ENCODE data around the gene SEMA4B.
"Not testable (repeated sequence)": the region's sequence is repeated elsewhere in the genome, so short reads cannot be mapped to it uniquely, and the experiment has no call there.

The SEMA4B gene

GRCh38 chr15:90228960-90229359 lies 27.8 kb downstream of the SEMA4B start:
- no peak for DNase-seq

DNA sequence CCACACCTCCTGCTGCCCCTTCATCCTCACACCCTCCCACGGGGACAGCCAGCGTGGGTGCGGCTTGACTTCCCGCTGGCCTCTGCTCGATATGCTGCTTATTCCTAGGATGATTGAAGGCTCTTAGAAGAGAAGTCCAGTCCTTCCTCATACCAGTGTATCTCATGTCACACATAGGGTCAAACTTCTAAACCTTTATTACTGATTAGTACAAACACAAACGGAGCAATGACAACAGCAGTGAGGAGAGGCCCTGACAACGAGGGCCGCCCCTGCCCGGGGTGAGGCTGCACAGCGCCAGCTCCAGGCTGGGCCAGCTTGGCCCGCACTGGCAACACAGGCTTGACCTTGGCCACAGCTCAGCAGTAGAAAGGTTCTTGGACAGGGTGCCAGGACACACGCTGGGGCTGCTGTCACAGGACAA lies 29.0 kb downstream of the SEMA4B start:
- no peak for DNase-seq

DNA sequence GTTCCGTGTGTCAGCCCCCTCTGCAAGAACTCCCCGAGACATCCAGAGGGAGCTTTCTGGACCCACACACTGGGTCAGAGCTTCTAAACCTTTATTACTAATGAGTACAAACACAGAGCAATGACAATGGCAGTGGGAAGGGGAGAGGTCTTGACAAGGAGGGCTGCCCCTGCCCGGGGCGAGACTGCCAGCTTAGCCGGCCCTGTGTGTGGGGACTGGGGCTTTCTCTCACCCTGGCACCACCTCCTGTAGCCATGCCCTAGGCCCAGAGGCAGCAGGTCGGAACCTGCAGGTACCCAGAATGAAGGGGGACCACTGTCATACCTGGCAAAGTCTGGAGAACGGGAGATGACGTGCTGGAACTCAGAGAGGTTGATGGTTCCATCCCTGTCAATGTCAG lies 29.5 kb downstream of the SEMA4B start:
- no peak for DNase-seq

DNA sequence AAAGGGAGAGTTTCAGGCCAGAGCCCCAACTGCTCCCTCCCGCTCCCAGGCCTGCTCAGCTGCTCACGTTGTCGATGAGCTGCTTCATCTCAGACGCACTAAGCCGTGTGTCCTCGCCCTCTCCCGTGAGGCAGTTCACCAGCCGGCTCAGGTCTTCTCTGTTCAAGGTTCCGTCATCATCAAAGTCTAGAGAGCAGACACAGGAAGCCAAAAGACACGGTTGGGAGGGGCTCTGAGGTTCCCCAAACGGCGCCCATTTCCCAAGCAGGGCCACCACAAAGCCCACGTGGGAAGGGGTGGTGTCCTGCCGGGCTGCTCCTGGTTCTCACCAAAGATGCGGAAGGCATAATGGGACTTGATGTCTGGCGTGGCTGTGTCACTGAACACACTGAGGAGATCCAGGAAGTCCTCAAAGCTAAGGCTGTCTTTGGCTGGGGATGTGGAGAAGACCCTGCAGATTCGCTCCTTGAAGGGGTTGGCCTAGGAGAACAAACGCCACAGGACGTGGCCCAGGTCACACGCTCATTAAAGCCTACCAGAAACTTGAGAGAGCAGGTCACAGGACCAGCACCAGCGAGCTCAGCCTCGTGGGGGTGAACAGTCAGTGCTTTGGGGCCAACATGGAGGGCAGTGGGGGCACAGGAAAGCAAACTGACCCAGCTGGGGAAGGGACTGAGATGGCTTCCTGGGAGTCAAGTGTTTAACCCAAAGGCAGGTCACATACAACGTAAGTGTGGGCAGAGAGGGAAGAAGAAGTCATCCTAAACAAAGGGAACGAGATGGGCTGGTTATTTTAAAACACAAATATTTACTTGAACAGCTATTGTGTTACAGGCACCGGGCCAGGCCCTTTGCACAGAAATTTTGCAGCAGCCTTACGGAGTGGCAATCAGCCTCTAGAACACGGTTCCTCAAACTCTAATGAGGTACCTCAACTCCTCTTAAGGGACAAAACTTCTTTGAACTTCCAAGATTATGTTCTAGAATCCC lies 30.2 kb downstream of the SEMA4B start:
- DNase-seq: peak; percentile 77 to 84

DNA sequence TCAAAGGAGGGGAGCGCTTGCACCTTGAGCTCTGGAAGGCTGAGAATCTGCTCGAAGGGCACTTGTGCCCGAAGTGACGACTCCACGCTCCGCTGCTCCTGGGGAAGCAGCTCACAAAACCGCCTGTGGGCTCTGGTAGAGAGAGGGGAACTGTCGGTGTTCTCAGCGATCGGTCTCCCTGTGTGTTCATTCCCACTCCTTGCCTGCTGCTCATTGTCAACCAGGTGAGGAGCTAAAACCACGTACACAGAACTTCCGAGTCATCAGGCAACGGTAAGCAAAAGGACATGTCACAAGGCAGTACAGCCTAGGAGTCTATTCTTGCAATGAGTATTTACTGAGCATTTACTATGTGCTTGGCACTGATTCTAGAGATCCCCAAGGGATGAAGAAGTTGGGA lies 31.1 kb downstream of the SEMA4B start:
- no peak for DNase-seq

DNA sequence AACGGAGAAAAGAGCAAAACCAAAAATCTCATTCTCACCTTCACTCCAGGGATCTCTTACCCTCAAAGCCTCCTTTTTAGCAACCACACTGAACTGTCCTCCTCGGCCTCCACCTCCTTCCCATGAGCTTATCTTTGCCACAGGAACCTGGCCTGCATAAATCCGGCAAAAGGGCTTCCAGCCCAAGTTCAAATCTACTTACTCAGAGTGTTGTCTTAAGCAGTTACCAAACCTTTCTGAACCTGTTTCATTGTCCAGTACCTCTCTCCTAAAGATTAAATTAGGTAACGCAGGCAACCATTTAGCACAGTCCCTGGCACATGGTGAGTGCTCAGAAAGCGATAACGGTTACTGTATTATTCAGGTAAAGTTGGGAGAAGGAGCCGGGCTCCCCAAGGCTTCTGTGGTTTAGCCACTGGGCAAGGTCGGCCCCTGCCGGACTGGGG lies 31.8 kb downstream of the SEMA4B start:
- no peak for DNase-seq

DNA sequence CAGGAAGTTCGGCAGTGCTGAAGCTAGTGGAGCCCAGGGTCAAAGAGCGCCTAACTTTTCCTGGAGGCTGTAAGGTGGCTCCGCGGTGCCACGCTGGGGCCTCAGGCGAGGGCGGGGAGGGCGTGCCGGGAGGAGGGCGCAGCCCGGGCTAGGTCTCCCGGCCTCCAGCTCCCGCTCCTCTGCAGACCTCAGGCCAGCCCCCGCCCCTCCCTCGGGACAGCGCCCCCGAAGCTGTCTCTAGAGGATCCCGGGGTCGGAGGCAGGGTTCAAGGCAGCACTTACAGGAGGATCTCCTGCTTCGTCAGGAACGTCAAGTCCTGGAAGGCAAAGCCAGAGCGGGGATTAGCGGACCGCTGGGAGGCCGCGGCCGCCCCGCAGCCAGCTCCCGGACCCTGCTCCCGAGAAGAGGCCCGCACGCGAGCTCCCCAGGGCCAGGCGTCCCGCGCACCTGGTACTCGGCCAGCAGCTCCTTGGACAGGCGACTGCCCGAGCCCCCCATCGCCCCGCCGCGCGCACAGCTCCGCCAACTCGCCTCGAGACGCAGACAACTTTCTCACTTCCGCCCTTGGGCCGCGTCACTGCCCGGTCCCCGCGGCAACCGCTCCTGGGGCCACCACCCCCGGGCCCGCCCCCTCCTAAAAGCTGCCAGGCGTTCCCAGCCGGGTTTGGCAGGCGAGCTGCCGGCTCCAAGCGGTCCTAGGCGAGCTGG lies 32.4 kb downstream of the SEMA4B start, which contains the start of gene CIB1:
Gene CIB1 (minus strand): TSS at position 555 of the 709 bp plus-strand sequence. CDS start 56 bp downstream, at position 499.
- DNase-seq: peak; percentile 97

DNA sequence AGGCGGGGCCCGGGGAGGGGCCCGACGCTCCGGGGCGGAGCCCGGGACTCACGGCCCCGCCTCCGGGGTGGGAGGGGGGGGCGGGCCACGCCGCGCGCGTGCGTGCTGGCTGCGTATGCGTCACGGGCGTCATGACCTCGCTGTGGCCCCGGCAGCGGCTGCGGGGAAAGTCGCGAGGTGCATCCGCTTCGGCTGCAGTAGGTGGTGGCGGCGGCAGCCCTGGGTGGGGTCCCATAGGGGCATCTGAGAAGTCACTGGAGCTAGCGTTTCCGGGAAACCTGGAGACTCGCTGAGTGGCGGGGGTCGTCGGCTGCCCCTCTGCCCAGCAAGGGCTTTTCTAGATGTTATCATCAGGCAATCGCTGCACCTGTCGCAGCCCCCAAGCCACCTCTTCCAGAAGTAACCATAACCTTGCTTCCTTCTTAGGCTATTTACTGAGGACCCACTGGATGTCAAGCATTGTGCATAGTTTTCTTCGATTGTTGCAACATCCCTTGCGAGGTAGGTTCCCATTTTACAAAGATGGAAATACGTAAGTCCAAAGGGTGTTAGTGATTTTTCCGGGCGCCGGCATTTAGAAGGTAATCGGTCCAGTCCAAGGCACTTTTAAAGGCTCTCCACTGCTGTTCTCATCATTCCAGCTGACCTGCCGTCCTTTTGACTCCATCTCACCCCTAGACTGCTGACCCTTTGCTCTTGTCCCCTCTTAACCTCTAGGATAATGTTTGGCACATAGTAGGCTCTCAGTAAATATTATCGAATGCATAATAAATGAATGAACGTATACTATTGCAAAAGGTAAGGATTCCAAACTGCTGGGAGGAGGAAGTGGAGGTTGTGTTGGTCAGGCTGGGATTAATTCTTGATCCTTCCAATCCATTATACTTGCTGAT lies 33.2 kb downstream of the SEMA4B start, which contains the start of gene GDPGP1:
Gene GDPGP1 (plus strand): TSS at position 114 of the 893 bp plus-strand sequence. CDS start 6,700 bp downstream, outside the sequence.
- peak in 1 of 2 donors; percentile 38 for DNase-seq

- DNase-seq: no peak
These were observed 38.2 kb downstream of the SEMA4B start for GRCh38 chr15:90239371-90239770.

DNA sequence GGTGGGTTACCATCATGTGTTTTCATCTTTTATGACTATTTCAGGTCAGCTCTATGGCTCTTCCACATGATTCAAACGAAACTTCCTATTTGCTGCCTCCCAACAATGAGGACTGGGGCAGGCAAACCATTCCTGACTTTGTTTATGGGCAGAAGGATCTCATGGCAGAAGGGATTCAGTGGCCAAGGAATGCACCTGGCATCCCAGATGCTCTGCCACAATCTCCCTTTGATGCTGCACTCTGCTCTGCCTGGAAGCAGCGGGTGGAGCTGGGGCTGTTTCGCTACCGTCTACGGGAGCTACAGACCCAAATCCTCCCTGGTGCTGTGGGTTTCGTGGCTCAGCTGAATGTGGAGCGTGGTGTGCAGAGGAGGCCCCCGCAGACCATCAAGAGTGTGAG lies 39.7 kb downstream of the SEMA4B start:
- no peak for DNase-seq

DNA sequence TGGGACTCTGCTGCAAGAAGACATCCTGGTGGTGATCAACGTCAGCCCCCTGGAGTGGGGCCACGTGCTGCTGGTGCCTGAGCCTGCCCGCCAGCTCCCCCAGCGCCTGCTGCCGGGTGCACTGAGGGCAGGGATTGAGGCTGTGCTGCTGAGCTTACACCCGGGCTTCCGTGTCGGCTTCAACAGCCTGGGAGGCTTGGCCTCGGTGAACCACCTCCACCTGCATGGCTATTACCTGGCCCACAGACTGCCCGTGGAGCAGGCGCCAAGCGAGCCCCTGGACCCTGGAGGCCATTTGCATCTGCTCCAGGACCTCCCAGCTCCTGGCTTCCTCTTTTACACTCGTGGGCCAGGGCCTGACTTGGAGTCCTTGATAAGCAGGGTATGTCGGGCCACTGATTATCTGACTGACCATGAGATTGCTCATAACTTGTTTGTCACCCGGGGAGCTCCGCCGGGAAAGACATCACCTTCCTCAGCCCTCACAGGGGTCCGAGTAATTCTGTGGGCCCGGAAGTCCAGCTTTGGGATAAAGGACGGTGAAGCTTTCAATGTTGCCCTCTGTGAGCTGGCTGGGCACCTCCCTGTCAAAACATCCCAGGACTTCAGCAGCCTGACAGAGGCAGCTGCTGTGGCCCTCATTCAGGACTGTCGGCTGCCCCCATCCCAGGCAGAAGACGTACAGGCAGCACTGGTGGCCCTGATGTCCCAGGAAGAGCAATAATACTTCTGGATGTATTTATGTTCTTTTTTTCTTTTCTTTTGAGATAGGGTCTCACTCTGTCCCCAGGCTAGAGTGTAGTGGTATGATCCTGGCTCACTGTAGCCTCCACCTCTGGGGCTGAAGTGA lies 40.4 kb downstream of the SEMA4B start:
- DNase-seq: no peak

- peak; percentile 9 to 63 for DNase-seq
These were observed 43.0 kb downstream of the SEMA4B start for GRCh38 chr15:90243943-90244639.

DNA sequence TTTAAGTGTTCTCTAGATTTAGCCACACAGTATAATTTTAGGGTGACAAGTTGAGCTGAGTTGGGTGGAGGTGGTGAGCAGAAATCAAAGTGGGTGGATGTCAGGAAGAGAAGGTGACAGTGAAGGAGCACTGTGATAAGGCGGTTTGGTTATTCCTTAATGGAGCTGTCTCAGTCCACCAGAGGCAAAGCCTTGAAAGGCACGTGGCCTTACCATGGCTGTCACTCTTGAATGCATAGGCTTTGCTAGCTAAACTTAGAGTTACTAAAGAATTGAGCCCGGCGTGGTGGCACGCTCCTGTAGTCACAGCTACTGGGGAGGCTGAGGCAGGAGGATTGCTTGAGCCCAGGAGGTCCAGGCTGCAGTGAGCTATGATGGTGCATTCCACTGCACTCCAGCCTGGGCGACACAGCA lies 47.7 kb downstream of the SEMA4B start:
- no peak for DNase-seq

GRCh38 chr15:90249203-90249863 lies 48.2 kb downstream of the SEMA4B start, which contains the start of gene TTLL13:
TTLL13 (plus strand) TSS chr15:90249556; CDS start chr15:90250631, 1,075 bp downstream.
- peak; percentile 71 to 78 for DNase-seq

GRCh38 chr15:90257776-90258175 lies 56.6 kb downstream of the SEMA4B start:
- no peak for DNase-seq

- no peak for DNase-seq
These were observed 58.4 kb downstream of the SEMA4B start for GRCh38 chr15:90259524-90259923.

- DNase-seq: not testable (repeated sequence)
These were observed 59.6 kb downstream of the SEMA4B start for GRCh38 chr15:90260731-90261130.

DNA sequence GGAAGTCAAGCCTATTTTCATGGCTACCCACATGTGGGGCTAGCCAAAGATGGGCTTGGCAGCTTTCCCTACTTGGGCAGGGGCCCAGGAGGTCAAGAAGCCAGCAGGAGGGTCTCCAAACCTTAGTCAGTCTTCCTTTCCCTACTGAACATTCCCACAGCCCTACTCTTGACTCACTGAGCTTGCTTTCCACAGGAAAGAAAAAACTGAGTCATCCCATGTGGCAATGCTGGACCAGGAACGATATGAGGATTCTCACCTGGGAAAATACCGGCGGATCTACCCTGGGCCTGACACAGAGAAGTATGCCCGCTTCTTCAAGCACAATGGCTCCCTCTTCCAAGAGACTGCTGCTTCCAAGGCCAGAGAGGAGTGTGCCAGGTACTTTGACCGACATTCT lies 60.7 kb downstream of the SEMA4B start:
- no peak for DNase-seq

DNA sequence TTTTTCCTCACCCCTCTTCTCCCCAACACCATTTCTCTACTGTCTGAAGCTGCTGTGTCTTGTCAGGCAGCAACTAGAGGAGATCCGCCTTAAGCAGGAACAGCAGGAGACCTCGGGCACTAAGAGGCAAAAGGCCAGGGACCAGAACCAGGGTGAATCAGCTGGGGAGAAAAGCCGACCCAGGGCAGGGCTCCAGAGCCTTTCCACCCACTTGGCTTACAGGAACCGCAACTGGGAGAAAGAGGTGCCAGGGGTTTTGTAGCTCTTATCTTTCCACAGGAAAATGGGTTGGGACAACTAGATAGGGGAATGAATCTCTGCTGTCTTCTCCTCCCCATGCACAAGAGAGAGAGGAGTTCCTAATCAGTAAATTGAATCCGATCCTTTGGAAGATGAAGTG lies 61.3 kb downstream of the SEMA4B start:
- no peak for DNase-seq

DNA sequence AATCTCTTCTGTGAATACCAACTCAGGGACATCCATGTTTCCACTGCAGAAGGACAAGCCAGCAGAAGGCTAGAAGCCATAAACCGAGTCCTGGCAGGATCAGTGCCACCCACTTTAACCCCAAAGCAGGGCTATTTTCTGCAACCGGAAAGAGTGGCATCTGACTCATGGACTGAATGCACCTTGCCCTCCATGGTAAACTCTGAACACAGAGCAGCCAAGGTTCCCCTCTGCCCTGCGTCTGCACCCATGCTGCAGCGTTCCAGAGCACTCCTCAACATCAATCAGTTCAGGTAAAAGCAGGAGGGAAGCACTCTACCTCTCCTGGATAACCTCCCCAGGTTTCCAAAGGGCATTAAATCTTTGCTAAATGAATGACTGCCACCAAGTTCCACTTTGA lies 63.5 kb downstream of the SEMA4B start:
- peak; percentile 24 to 52 for DNase-seq

Measured in inflammatory macrophage treated with lipopolysaccharide for 1 hour (primary cell).